Activated T-helper 2 cell treated with anti-CD3 and anti-CD28 coated beads, Interferon-gamma antibody, Interleukin-2, Interleukin-4, amounts not matched to agents 10 μg/mL and 5 μg/mL and 100 μg/mL, durations not matched to agents 14 hours and 24 hours and 36 hours (primary cell): ENCODE results near the gene CEP41. TPM values are rescaled to one million over a fixed set of nuclear protein-coding genes. Genes with fewer than 3 reads are reported as not detected.
A peak's percentile ranks its signal among the peaks of the same experiment; 100 is the strongest.

Experiments used
- DNase-seq: peaks from one replicate; pipeline ENCODE4 v3.0.0; 2021; ENCODE audit warnings: low spot score
- H3K27ac Mint-ChIP-seq: one replicate; pipeline ENCODE4 v1.8.0; 2021; ENCODE audit warnings: mixed read lengths
- H3K27me3 Mint-ChIP-seq: one replicate; pipeline ENCODE4 v1.8.0; 2021; ENCODE audit warnings: low read depth, mixed read lengths
- H3K36me3 Mint-ChIP-seq: one replicate; pipeline ENCODE4 v1.8.0; 2021; ENCODE audit warnings: low read depth, mixed read lengths
- H3K4me1 Mint-ChIP-seq: one replicate; pipeline ENCODE4 v1.8.0; 2021; ENCODE audit warnings: low read depth, mixed read lengths
- H3K4me3 Mint-ChIP-seq: one replicate; pipeline ENCODE4 v1.8.0; 2021; ENCODE audit warnings: low read depth, mild to moderate bottlenecking, moderate library complexity, mixed read lengths
- H3K9me3 Mint-ChIP-seq: one replicate; pipeline ENCODE4 v1.8.0; 2021; ENCODE audit warnings: mixed read lengths
- intact Hi-C: fragments of 100-400 bp; cut with micrococcal nuclease; formaldehyde crosslinking; loops from one replicate; pipeline ENCODE4 v1.15.1; 2023
- total RNA-seq: library from RNA; stranded (reverse); gene quantifications from 2 replicates; pipeline ENCODE4 v1.2.3, GENCODE V29; 2022

The CEP41 gene, protein sequence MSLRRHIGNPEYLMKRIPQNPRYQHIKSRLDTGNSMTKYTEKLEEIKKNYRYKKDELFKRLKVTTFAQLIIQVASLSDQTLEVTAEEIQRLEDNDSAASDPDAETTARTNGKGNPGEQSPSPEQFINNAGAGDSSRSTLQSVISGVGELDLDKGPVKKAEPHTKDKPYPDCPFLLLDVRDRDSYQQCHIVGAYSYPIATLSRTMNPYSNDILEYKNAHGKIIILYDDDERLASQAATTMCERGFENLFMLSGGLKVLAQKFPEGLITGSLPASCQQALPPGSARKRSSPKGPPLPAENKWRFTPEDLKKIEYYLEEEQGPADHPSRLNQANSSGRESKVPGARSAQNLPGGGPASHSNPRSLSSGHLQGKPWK
- 15.9 and 21.2 TPM in 2 replicates for total RNA-seq

DNA sequence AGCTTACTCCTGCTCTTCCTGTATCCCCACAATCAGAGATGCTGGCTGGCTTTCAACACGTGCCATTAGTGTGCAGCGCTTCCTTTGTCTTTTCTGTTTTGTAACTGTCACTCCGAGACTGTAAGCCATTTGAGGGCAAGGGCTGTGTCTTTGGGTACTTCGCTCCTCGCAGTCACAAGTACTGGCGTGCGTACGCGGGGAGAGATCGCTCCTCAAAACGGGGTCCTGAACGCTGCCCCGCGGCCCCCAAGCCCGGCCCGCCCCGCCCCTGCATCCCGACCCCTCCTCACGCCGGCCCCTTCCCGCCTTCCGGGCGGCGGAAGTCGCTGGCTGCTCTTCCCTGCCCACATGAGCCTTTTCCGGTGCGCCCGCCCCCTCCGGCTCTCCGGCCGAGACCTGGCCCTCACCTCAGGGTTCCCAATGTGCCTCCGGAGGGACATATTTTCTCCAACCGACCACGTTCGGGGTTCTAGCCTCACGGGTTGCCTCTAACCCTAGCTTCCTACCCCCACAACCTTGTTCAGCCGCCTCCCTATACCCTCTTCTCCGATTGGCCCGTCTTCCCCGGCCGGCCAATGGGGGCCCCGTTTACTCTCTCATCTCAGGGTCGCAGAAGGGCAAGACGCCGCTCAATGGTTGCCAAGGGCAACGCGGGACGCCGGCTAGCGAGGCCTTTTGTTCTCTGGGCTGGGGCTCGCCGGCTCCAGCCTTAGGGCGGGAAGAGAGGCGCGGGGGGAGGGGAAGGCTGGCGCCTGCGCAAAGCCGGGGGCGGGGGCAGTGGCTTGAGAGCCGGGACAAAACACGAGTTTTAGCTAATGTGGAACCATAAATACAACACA is at the start of gene CEP41:
Gene CEP41, minus strand, starts transcription at position 490 of the 839 bp plus-strand sequence. Its CDS starts 50 bp downstream, at position 440.
- intact Hi-C loops = loop anchor here (2.0 kb wide), 1 partner anchor 24 kb away; no protein-coding TSS in a partner anchor
- peak; percentile 91 for DNase-seq
- no peaks in the 10 kb centered on the region for H3K9me3 Mint-ChIP-seq
- peaks cover 46% of the 10 kb centered on the region for H3K4me1 Mint-ChIP-seq
- H3K27ac Mint-ChIP-seq = peak within 1 kb of the TSS; percentile 97
- H3K4me3 Mint-ChIP-seq = peak within 1 kb of the TSS; percentile 96
- H3K36me3 Mint-ChIP-seq = peaks cover 20% of the 10 kb centered on the region
- H3K27me3 Mint-ChIP-seq = no peaks in the 10 kb centered on the region

GRCh38 chr7:130490311-130490791 is 49.5 kb upstream of the CEP41 start:
- Mint-ChIP-seq H3K36me3 (no peaks in the 10 kb centered on the region), H3K4me3 (no peak overlapping the region), H3K27ac (no peak overlapping the region), H3K4me1 (peaks cover 19% of the 10 kb centered on the region), H3K9me3 (no peaks in the 10 kb centered on the region), H3K27me3 (peaks cover 72% of the 10 kb centered on the region)
- no peak for DNase-seq
- intact Hi-C loops = loop anchor here (10.0 kb wide), 2 partner anchors 416 to 716 kb away; partner anchors contain the start of gene KLHDC10

- Mint-ChIP-seq H3K9me3 (no peaks in the 10 kb centered on the region), H3K27ac (no peak overlapping the region), H3K4me3 (no peak overlapping the region), H3K4me1 (peaks cover 24% of the 10 kb centered on the region), H3K27me3 (peaks cover 73% of the 10 kb centered on the region), H3K36me3 (no peaks in the 10 kb centered on the region)
- intact Hi-C loops = loop anchor here (5.0 to 10.0 kb wide), 3 partner anchors 233 to 268 kb away; no protein-coding TSS in a partner anchor
- DNase-seq = no peak
Observed at GRCh38 chr7:130489140-130489983, 48.5 kb upstream of the CEP41 start.

DNA sequence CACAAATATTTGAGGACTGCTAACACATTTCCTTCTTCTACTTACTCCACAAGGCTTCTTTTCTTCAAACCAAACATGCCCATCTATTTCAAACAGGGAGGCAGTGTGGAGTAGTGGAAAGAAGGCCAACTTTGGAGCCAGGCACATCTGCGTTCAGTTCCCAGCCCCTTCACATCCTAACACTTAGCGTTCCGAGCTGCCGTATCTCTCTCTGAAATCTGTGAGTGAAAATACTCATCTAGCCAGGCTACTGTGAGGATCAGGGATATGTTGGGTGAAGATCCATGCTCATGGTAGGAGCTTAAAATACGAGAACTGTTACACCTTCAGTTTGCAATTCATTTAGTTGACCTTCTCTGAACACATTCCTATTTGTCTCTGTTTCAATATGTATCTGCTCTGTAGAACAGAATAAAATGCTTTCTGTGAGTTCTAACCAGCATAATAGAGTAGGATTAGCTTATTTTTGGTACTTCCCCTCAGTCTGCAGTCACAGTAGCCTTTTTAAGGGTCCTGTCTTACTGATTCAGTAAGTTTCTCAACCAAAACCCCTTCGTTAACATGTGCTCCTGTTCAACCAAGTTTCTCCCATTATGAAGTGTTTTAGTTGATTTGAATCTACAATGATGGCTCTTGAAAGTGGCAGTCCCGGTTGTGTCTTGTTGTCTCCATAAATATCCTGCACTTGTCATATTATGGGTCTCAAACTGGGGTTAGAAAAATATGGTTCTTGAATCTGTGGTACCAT is 47.8 kb upstream of the CEP41 start:
- peaks cover 71% of the 10 kb centered on the region for H3K27me3 Mint-ChIP-seq
- intact Hi-C loops = loop anchor here (5.0 to 10.0 kb wide), 3 partner anchors 234 to 269 kb away; no protein-coding TSS in a partner anchor

DNA sequence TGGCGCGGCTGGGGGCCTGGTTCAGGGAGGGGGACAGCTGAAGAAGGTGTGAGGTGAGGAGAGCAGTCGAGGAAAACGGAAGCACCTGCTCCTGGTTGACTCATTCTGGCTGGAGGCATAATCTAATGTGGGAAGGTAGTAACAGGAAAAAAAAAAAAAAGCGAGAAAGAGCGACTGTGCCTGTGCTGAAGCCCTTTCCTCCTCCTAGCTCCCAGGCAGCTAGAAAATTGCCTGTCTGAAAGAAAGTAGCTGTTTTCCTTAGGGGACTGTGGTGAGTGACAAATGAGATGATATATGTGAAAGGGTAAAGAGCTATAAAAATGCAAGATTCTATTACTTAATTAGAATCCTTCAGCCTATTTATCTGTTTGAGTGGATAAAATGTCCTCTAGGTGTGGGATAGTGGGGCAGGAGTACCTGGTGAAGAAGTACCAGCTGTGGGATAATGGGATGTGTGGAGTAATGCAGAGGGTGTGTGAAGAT is 46.2 kb upstream of the CEP41 start:
- H3K9me3 Mint-ChIP-seq = no peaks in the 10 kb centered on the region
- H3K27ac Mint-ChIP-seq = no peak overlapping the region
- H3K27me3 Mint-ChIP-seq = peaks cover 60% of the 10 kb centered on the region
- DNase-seq = no peak
- no peaks in the 10 kb centered on the region for H3K36me3 Mint-ChIP-seq
- intact Hi-C loops = loop anchor here (5.0 to 10.0 kb wide), 3 partner anchors 235 to 270 kb away; no protein-coding TSS in a partner anchor
- H3K4me3 Mint-ChIP-seq = peak overlapping the region; percentile 78
- peaks cover 23% of the 10 kb centered on the region for H3K4me1 Mint-ChIP-seq

More for the DNA sequence above, 47.8 kb upstream of the CEP41 start:
- H3K4me1 Mint-ChIP-seq = peaks cover 24% of the 10 kb centered on the region
- no peak overlapping the region for H3K4me3 Mint-ChIP-seq
- no peaks in the 10 kb centered on the region for H3K9me3 Mint-ChIP-seq
- H3K27ac Mint-ChIP-seq = no peak overlapping the region
- DNase-seq = no peak
- no peaks in the 10 kb centered on the region for H3K36me3 Mint-ChIP-seq

DNA sequence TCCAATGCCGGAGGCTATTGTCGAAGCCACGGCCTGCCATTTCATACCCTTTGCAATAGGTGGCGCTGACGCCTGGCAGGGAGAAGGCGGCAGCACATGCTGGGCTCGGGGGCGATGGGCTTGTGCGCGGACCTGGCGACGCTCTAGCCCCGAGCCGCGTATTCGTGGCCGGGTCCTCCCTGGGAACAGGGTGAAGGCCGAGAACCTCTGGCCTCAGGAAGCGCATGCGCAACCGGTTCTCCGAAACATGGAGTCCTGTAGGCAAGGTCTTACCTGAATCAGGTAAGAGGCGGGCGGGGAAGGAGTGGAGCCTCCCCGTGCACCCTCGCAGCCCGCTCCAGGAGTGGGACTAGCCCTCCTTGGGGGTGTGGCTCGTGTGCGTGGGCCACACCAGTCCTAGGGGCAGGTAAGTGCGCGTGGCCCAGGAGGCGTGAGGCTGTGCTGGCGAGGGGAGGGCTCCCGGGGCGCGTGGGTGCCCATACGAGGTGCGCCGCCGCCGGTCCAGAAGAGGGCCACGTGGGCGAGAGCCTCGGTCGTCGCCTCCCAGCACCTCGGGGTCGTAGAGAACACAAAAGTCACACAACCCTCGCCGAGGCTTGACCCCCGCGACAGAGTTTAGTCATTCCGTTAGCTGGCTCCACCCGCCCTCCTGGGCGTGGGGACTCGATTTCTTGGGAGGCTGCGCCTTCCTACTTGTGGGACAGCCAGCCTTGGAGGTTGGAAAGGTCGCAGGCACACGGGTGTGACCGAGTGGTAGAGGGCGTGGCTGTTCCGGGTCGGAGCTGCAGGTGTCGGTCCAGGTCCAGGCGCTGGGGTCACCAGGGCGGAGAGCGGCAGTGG is 45.5 kb upstream of the CEP41 start:
- H3K27ac Mint-ChIP-seq = peak overlapping the region; percentile 3
- intact Hi-C loops = loop anchor here (5.0 to 10.0 kb wide), 3 partner anchors 236 to 271 kb away; no protein-coding TSS in a partner anchor
- H3K4me3 Mint-ChIP-seq = peak overlapping the region; percentile 78
- no peaks in the 10 kb centered on the region for H3K36me3 Mint-ChIP-seq
- H3K4me1 Mint-ChIP-seq = peaks cover 22% of the 10 kb centered on the region
- peaks cover 58% of the 10 kb centered on the region for H3K27me3 Mint-ChIP-seq
- DNase-seq = peak; percentile 37
- H3K9me3 Mint-ChIP-seq = no peaks in the 10 kb centered on the region

GRCh38 chr7:130485734-130486113 is 44.9 kb upstream of the CEP41 start:
- no peak overlapping the region for H3K27ac Mint-ChIP-seq
- peaks cover 53% of the 10 kb centered on the region for H3K27me3 Mint-ChIP-seq
- no peaks in the 10 kb centered on the region for H3K36me3 Mint-ChIP-seq
- no peaks in the 10 kb centered on the region for H3K9me3 Mint-ChIP-seq
- H3K4me1 Mint-ChIP-seq = peaks cover 19% of the 10 kb centered on the region
- intact Hi-C loops = loop anchor here (5.0 to 10.0 kb wide), 3 partner anchors 237 to 272 kb away; no protein-coding TSS in a partner anchor
- H3K4me3 Mint-ChIP-seq = peak overlapping the region; percentile 42
- DNase-seq = no peak

- Mint-ChIP-seq H3K4me1 (peaks cover 19% of the 10 kb centered on the region), H3K27ac (no peak overlapping the region), H3K4me3 (no peak overlapping the region), H3K27me3 (peaks cover 36% of the 10 kb centered on the region), H3K9me3 (peaks cover 11% of the 10 kb centered on the region), H3K36me3 (no peaks in the 10 kb centered on the region)
- DNase-seq = no peak
- intact Hi-C loops = loop anchor here (10.0 kb wide), 1 partner anchor 238 kb away; no protein-coding TSS in a partner anchor
Observed at GRCh38 chr7:130483031-130483430, 42.2 kb upstream of the CEP41 start.

DNA sequence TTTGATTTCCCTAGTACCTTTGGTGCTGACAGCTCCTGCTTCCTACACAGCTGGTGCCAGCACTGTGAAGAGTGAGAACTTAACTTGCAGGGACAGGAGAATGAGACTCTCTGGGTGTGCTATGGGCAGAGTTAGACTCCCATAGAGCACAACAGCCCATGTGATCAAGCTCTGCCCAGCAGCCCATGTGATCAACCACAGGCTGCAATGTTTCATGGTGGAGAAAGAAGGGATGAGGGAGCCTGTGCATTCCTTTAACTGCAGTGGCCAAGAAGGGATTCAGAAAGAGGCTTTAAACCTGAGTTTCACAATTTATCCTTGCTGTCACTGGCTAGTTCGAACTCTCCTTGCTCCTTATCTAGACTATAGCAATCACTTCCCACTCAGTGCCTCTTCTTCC is 41.1 kb upstream of the CEP41 start:
- peaks cover 15% of the 10 kb centered on the region for H3K4me1 Mint-ChIP-seq
- intact Hi-C loops = loop anchor here (10.0 kb wide), 1 partner anchor 237 kb away; no protein-coding TSS in a partner anchor
- no peak overlapping the region for H3K27ac Mint-ChIP-seq
- no peak overlapping the region for H3K4me3 Mint-ChIP-seq
- no peak for DNase-seq
- peaks cover 29% of the 10 kb centered on the region for H3K27me3 Mint-ChIP-seq
- H3K36me3 Mint-ChIP-seq = no peaks in the 10 kb centered on the region
- peaks cover 14% of the 10 kb centered on the region for H3K9me3 Mint-ChIP-seq

DNA sequence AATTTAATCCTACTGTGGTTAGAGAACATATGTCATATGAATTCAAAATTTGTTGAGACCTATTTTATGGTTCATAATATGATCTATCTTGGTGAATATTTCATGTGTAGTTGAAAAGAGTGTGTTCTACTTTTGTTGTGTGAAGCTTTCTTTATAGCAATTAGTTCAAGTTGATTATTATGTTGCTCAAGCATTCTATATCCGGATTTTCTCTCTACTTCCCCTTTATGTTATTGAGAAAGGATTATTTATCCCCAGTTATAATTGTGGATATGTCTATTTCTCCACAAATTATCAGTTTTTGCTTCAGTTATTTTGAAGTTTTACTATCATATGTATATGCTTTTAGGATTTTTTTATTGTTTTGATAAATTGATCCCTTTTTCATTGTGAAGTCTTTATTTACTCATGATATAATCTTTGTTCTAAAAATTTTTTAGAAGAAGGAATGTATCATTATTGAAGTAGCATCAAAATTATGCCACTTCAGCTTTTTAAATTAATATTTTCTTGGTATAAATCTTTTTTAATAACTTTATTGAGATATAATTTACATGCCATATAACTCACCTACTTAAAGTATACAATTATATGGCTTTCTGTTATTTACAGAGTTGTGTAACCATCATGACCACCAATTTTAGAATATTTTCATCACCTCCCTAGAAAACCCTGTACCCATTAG is 39.0 kb upstream of the CEP41 start:
- Mint-ChIP-seq H3K27me3 (peaks cover 12% of the 10 kb centered on the region), H3K4me3 (no peak overlapping the region), H3K4me1 (peaks cover 1% of the 10 kb centered on the region), H3K27ac (no peak overlapping the region), H3K9me3 (peaks cover 14% of the 10 kb centered on the region), H3K36me3 (no peaks in the 10 kb centered on the region)
- no peak for DNase-seq
- intact Hi-C loops = loop anchor here (10.0 kb wide), 1 partner anchor 235 kb away; no protein-coding TSS in a partner anchor
